Dedifferentiated amniotic fluid mesenchymal stem cell (primary cell): Measurements from ENCODE around the gene HOGA1.
"Not testable (repeated sequence)": the region's sequence is repeated elsewhere in the genome, so short reads cannot be mapped to it uniquely, and the experiment has no call there.

Experiments
- DNase-seq: peaks from one replicate; pipeline ENCODE4 v3.0.0-alpha.2; 2016; ENCODE audit errors: extremely low spot score

HOGA1 gene

DNA sequence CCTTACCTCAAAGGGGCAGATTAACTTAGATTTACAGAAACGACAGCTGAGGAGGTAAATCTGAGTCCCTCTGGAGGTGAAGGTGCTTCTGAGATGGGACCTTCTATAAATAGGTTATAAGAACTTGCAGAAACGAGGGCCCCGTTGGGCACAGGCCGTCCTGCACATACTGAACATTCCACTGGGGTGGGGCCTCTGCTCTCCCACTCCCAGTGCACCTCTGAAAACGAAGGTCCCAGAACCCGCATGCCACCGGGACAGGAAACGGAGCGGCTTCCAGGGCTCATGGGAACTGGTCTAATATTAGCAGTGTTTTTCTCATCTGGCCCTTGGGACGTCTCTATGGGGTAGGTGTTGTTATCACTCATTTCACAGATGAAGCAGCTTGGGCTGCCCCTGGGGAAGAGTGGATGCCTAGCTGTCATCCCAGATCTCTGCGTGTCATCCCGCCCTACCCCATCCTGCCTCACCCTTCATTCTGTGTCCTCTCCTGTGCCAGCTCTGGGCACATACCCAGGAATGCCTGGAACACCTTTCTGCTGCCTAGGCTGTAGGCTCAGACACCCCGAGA, 24.9 kb downstream of the HOGA1 start:
- no peak for DNase-seq

DNA sequence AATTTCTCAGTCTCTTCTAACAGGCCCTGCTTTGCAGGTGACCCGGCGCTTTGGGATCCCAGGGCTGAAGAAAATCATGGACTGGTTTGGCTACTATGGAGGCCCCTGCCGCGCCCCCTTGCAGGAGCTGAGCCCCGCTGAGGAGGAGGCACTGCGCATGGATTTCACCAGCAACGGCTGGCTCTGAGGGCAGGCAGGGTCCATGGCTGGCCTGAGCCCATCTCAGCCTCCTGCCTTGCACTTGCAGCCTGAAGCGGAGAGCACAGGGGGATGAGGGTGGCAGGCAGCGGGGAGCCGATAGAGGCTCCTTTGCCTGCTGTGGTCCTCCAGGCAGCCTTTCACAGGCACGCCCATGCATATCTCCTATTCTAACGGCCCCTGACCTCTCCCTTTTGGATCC, 27.3 kb downstream of the HOGA1 start:
- no peak for DNase-seq

DNA sequence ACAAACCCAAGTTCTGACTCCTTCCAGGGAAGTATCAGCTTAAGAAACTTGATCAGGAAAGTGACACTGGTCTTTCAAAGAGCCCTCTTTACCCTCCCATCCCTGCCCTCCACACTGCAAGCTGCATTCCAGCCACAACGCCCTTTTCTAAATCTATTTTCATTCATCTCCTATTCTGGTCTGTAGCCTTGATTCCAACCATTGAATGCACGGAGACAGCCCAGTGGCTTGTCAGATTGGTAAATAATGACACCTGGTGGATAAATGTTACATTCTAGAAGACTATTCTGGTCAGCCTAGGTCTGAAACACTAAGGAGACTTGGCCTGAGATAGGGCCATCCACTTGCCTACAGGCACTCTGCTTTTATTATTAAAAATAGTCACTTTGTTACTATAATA, 28.2 kb downstream of the HOGA1 start:
- peak; percentile 32 for DNase-seq

DNA sequence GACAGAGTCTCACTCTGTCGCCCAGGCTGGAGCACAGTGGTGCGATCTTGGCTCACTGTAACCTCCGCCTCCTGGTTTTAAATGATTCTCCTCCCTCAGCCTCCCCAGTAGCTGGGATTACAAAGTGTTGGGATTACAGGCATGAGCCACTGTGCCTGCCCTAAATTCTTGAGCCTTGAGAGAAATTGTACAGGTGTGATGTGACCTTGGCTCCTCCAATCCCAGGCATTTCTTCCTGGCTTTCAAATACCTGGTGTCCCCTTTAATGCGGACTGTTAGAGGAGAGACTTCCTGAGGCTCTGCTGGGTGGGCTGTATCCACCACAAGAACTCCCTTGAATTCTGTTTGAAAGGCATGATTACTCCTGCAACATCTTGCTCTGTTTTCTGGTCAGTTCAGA, 34.1 kb downstream of the HOGA1 start:
- DNase-seq: no peak

DNA sequence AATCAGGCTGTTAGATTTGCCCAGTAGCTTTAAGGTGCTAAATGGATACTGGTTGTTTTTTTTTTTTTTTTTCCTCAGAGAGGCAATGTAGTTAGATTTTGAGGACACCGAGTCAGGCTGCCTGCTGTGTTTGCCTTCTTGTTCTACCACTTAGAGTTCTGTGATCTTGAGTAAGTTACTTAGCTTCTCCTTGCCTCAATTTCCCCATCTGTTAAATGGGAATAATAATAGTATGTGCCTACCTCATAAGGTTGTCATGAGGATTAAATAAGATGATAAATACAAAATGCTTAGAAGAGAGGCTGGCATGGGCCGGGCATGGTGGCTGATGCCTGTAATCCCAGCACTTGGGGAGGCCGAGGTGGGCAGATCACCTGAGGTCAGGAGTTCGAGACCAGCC, 34.5 kb downstream of the HOGA1 start:
- DNase-seq: peak; percentile 5

DNA sequence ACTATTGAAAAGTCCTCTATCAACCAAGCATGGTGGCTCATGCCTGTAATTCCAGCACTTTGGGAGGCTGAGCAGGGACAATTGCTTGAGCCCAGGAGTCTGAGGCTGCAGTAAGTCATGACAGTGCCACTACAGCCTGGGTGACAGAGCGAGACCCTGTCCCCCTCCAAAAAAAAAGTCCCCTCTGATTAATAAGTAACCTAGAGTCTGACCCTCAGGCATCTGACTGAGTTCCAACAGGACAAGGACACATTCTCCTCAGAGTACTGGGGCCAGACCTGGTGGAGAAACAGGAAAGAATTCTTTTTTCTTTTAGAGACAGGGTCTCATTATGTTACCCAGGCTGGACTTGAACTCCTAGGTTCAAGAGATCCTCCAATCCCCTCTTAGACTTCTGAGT, 39.1 kb downstream of the HOGA1 start:
- peak; percentile 13 for DNase-seq

DNA sequence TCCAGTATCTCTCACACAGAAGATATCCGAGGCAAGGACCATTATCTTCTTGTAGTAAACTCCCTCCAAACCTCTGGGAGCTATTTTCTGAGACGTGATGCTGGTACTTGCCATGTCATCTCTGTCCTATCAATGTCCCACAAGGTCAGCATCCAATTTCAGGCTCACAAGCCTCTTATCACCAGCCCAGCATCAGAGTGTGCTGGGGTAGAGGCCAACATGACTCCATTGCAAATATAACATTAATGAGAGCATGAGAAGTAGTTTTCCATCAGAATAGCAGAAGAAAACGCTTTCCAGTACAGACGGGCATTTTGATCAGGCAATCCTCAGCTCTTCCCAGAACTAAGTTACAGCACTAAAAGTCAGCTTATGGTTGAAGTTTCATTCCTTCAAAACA, 43.5 kb downstream of the HOGA1 start:
- peak; percentile 1 for DNase-seq

DNA sequence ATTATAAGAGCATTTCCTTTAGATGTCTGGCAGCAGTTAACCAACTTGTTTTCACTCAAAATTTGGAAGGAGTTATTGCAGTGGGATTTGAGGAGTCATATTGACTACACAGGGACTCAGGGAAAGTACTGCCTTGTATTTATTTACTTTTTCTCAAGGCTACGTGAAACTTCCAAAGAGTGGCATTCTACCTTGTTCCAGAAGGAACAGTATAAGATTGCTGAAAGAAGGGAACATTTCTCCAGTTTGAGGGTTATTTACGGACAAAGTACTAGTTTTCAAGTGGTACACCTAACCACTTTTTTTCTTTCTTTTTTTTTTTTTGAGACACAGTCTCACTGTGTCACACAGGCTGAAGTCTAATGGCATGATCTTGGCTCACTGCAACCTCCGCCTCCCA, 44.0 kb downstream of the HOGA1 start:
- DNase-seq: no peak

DNA sequence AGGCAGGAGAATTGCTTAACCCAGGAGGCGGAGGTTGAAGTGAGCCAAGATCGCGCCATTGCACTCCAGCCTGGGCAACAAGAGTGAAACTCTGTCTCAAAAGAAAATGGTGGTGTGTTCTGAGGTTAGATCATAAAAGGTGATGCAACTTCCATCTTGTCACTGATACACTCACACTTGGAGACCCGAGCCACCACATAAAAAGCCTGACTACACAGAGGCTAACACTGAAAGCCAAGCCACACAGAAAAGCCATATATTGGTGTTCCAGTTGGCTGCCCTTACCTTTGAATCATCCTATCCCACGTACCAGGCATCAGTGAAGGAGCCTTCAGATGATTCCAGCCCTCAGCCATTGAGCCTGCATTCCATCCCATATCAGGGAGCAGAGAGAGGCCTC, 45.1 kb downstream of the HOGA1 start:
- peak; percentile 8 for DNase-seq

DNA sequence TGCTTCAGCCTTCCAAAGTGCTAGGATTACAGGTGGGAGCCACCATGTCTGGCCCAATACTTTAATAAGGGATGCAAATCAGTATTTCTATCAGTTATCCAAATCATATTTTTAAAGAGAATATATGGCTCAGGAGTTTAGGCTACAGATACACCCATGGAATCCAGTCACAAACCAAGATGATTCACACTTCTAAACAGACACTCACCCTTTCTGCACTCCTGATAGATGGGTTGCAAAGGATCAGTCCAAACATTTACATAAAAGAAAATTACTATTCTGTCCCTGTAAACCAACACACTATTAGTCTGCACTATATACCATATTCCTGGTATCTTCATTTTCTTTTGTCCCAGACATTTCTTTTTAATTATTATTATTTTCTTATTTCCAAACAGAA, 46.9 kb downstream of the HOGA1 start:
- peak; percentile 8 for DNase-seq

DNA sequence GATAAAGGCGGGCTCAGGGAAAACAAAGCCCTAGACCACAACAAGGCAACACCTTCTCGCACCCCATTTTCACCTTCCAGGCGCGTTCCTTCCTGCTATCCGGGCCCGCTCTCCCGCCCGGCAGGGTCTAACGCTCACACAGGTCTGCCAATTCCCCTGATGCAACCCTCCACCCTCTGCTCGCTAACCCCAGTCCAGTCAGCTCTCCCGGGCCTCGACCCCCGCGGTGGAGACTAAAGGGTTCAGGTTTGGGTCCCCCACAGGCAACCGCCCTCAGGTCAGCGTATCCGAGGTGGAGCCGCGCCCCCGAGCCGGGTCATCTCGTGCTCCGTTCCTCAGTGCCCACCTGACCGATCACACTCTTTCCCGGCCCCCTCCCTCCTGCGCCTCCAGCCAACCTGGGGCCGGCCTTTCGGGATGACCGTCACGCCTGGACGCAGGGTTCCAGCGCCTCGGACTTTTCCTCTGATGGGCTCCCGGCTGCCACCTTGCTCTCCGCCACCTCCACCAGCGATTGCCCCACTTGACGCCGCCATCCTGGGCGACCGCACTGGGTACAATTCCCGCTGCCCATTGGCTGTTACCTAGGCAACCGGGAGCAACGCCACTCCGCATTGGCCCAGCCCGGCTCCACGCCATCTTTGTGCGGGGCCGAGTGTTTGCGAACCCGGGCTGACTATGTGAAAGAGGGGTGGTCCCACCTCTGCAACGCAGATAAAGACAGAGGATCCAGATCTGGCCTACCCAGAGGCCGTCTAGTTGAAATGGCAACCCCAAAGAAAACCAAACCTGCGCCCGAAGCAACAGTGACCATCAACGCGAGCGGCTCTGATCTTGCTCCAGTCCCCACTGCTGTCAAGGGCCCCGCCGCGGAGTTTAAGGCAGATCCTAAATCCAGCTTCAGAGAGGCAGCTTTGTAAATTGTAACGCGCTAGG, 49.0 kb downstream of the HOGA1 start, which contains the start of gene MORN4:
Gene MORN4 (minus strand): TSS at position 552 of the 936 bp plus-strand sequence. CDS start 13,847 bp downstream, outside the sequence.
- DNase-seq: peak; percentile 90

DNA sequence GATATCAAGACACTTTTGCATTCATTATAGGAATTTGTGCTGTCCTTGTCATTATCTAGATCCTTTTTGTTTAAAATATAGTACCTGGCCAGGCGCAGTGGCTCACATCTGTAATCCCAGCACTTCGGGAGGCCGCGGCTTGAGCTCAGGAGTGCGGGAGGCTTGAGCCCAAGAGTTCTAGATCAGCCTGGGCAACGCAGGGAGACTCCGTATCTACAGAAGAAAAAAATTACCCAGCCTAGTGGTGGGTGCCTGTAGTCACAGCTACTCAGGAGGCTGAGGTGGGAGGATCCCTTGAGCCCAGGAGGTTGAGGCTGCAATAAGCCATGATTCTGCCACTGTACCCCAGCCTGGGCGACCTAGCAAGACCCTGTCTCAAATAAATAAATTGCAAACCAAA, 49.7 kb downstream of the HOGA1 start:
- no peak for DNase-seq

DNA sequence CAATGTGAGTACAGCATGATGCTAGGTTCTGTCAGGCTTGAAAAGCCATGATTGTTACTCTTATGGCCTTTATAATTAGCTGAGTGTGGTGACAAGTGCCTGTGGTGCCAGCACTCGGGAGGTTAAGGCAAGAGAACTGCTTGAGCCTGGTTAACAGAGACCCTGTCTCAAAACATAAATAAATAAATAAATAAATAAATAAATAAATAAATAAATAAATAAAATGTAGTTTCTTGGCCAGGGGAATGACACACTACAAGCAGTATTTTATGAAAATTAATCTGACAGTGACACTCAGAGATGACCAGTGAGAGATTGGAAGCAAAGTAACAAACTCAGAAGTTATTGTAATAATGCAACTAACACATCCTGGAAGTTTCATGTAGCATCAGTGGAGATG, 51.4 kb downstream of the HOGA1 start:
- no peak for DNase-seq

DNA sequence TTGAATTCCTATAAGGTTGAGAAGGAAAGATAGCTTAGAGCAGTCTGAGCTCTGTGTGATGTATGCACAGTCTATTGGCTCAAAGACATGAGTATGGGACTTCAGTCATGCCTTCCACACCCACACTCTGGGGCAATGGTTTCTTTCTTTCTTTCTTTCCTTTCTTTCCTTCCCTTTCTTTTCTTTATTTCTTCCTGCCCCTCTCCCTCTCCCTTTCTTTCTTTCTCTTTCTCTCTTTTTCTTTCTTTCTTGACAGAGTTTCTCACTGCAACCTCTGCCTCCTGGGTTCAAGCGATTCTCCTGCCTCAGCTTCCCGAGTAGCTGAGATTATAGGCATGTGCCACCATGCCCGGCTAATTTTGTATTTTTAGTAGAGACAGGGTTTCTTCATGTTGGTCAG, 54.9 kb downstream of the HOGA1 start:
- DNase-seq: not testable (repeated sequence)

DNA sequence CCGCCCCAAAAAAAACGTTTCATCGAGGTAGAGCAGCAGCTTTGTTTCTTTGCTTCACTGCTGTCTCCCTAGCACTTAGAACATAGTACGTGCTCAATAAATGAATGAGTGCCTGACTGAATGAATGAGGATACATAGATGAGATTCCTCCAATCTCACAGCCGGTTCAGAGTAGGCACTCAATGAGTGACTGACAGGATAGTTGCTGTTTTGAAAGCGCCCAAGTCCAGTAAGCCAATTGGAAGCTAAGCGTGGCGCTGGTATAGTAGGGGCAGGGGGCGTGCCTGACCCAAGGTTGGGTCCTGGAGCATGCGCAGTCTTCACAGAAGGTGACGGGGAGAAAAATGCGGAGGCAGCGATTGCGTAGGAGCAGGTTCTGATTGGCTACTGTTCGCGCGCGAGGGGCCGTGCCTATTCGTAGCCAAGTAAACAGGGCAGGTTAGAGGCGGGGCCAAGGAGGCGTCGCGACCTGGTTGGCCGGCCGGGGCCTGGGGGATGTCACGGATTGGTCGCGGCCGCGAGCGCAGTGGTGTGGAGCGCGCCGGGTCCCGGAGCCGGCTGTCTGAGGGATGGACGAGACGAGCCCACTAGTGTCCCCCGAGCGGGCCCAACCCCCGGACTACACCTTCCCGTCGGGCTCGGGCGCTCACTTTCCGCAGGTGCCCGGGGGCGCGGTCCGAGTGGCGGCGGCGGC, 56.1 kb downstream of the HOGA1 start, which contains the start of gene PI4K2A:
Gene PI4K2A (plus strand): TSS at position 498 of the 694 bp plus-strand sequence. CDS start 72 bp downstream, at position 570.
- peak; percentile 99 for DNase-seq

DNA sequence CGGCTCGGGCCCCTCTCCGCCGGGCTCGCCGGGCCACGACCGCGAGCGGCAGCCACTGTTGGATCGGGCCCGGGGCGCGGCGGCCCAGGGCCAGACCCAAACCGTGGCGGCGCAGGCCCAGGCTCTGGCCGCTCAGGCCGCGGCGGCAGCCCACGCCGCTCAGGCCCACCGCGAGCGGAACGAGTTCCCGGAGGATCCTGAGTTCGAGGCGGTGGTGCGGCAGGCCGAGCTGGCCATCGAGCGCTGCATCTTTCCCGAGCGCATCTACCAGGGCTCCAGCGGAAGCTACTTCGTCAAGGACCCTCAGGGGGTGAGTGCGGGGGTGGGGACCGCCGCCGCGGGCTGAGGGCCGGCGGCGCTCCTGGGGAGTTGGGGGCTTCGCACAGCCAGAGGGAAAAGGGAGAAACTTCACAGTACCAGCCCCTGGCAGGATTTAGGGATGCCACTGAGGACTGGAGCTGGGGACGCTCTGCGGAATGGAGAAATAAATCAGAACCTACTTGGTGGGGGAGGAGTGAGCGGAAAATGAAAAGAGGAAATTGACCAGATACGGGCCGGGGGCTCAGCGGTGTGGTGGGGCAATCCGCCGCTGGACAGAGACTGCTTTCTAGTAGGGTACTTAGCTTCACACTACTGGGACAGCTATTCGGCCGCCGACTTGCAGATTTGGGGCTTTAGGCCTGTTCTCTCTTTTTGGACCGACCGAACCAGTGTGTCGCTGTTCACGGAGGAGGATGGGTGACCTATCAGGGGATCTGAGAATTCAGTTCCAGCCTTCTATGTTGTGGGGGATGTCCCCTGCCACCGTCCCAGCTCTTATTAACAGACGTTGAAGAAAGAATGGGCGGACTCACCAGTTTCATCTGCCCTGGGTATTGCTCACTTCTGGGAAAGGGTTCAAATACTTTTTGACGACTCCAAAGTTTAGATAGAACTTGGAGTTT, 57.0 kb downstream of the HOGA1 start:
- peak; percentile 23 for DNase-seq

DNA sequence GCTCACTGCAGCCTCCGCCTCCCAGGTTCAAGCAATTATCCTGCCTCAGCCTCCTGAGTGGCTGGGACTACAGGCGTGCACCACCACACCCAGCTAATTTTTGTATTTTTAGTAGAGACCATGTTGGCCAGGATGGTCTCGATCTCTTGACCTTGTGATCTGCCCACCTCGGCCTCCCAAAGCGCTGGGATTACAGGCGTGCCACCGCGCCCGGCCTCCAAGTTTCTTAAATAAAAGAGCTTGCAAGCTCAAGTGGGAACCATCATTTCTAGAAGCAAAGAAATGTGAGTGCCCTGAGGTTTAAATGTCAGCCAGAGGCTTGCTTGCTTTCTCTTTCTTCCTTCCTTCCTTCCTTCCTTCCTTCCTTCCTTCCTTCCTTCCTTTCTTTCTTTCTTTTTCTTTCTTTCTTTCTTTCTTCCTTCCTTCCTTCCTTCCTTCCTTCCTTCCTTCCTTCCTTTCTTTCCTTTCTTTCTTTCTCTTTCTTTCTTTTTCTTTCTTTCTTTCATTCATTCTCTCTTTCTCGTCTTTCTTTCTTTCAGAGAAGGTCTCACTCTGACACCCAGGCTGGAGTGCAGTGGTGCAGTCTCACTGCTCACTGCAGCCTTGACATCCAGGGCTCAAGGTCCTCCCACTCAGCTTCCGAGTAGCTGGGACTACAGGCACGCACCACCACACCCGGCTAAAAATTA, 58.4 kb downstream of the HOGA1 start:
- DNase-seq: not testable (repeated sequence)

DNA sequence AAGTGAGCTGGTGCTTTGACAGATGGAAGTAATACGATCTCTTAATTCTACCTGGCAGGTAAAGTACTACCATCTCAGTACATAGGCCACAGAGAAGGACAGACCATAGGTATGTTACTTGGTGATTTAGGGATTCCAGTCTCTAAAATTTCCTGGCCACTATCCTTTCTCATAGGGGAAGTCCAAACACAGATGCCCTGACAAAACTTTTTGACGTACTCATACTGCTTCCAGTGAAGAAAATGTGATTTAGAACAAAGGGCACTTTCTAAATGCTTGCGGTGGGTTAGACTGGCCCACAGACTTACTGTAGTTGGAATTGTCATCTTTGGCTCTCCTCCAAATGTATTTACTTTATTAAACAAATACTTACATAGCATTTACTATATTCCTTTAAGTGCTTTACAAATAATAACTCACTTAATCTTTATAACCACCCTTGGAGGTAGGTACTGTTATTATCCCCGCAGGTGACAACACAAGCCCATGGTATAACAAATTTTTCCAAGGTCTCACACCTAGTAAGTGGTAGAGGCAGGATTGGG, 59.3 kb downstream of the HOGA1 start:
- DNase-seq: no peak

DNA sequence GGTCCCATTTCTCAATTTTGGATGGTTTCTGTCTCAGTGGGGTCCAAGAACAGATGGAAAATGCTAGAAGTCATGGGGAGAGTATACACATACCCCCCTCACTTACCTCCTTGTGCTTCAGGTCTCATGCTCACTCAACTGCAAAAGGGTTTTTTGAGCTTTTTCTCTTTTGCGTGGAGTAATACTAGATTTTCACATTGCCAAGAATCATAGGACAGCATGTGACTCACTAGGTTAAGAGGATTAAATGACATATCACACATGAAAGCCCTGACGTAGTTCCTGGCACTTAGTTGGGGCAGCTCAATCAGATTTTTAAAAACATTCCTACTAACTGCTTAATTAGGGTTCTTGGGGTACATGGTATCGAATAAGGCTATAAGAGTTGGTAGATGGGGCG, 60.7 kb downstream of the HOGA1 start:
- no peak for DNase-seq

DNA sequence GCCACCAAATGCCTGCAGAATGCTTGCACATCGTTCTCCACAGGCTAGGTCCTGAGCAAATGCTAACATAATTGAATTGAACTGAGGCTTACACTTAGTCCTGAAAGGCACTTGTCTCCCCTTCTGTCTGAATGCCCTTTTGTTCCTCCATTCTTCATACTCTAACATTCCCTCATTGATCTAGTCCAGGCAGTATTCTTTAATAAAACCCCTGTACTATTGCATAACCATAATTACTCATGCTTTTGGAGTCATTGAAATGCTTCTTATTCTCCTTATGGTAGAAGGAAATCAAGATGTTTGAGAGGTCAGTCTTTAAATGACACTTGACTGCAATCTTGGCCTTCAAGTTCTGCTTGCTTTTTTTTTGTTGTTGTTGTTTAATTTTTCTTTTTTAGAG, 63.4 kb downstream of the HOGA1 start:
- no peak for DNase-seq
